Activated CD8-positive, alpha-beta memory T cell treated with anti-CD3 and anti-CD28 coated beads, Interleukin-2, amount 50 U/mL, for 4 hours (primary cell): Measurements from ENCODE around the gene DRC7.
"Not testable (repeated sequence)": the region's sequence is repeated elsewhere in the genome, so short reads cannot be mapped to it uniquely, and the experiment has no call there.

Source experiments
- DNase-seq: peaks from one replicate; pipeline ENCODE4 v3.0.0-alpha.2; 2020

Gene DRC7

DNA sequence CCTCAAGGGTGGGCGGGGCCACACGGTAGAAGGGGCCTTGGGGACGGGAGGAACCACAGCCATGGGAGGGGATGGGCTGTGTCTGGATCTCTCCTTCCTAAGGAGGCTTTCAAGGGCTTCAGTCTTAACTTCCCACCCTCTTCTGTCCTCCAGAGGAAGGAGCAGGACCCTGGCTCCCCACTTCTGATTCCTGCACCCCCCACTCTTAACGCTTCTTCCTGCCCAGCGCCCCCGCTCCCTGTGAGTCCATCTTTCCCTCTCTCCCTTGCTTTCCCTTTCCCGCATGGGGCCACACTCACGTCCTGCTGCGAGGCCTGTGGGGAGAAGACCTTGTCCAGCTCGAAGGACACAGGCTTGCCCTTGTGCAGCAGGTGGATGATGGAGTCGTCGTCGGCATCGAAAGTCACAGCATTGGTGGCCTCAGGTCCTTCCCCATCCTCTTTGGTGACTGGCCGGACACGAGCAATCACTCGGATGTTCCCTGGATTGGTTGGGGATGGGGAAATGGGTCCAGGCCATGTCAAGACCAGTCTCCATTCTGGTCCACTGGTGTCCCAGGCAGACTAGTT is 70.6 kb downstream of the DRC7 start:
- no peak for DNase-seq

GRCh38 chr16:57766714-57767348 is 72.2 kb downstream of the DRC7 start:
- DNase-seq, result no peak

DNA sequence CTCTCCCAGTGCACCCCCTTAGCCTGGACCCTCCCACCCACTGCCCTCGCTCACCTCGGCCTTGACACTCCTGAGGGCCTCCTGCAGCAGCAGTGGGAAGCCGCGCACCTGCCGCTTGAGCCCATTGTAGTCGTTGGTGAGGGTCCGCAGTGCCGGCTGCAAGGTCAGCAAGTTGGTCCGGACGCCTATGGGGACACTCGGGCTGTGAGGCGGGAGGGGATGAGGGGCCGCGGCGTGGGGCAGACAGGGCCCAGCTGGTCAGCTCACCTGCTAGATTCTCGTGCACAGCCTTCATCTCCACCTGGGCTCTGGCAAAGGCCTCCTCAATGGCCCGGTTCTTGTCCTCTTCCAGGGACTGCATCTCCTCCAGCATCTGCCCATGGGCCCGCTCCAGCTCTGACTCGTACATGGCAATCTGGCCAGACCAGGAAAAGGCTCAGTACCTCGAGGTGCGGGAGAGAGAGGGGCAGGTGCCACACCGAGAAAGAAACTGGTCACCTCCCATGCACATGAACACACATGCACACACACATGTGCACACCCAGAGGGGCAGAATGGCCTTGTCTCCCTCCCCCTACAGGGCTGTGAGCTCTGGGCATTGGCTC is 75.0 kb downstream of the DRC7 start:
- no peak for DNase-seq

DNA sequence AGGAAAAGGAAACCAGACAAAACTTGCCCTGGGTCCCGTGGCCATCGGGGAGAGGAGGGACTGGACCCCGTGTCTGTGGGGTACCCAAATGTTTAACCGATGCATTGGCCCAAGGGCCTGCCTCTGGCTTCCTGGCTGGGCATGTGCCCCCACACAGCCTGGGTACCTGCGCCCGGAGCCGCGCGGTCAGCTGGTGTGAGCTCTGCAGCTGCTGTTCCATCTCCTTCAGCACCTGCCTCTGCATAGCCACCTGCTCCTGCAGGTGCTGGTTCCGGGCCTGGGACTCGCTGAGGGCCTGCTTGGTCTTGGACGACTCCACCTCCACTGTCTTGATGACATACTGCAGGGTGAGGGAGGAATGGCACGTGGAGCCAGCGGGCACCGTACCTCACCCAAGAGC is 75.8 kb downstream of the DRC7 start:
- DNase-seq, result no peak

GRCh38 chr16:57771141-57771785 is 76.7 kb downstream of the DRC7 start:
- DNase-seq, result no peak

GRCh38 chr16:57773019-57773418 is 78.4 kb downstream of the DRC7 start:
- DNase-seq, result no peak

GRCh38 chr16:57773655-57774295 is 79.2 kb downstream of the DRC7 start:
- no peak for DNase-seq

DNA sequence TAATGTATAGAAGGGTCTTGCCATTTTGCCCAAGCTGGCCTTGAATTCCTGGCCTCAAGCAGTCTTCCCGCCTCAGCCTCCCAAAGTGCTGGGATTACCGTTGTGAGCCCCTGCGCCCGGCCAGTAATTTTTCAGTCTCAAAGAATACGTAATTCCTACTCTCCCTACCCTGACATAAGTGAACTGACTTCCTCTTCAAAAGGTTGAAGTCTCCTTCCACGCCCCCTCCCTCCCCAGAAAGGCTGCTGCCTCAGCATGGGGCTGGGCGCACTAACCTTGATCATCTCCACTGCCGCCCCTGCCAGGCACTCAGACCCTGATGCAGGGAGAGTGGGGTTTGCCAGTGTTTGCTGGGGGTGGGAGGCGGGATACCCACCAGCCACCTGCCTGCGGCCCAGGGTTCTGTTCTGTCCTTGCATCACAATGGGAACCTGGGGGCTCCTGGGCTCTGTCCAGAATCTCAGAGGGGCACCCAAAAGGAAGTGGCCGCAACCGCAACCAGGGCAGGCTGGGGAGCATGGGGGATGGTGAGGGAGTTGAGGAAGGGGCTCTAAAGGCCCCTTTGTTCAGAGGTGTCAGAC is 80.2 kb downstream of the DRC7 start:
- DNase-seq, result no peak

DNA sequence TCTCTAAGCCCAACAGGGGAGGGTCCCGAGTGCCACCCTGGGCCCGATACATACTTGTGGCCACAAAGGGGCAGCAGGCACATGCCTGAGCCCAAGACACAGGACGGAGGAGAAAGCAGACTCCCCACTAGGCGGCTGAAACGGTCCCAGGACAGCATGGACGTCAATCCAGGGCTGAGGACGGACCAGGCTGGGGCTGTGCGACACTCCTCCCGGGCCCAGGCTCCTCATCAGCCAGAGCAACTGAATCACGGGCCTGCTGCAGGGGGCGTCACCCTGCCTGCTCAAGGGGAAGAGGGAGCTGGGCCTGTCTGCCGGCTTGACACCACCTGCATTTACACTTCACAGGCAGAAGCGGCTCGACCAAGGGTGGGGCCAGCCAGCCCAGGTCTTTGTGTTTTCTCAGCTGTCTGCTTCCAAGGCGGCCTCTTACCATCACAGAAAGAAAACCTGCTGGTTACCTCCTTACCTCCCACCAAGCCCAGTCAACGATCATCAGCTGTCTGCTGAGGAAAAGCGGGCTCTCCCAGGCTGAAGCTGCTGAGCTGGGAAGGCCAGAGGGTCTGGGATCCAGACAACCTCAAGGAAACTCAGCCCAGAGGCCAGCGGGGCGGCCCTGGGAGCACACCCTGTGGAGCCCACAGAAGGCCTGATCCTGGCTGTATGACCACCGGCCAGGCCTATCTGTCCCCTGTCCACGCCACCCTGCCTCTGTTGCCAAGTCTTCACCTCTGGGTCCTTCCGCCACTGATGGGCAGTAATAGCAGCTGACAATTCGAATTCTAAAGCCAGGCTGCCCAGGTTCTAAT is 81.3 kb downstream of the DRC7 start:
- DNase-seq, result no peak

DNA sequence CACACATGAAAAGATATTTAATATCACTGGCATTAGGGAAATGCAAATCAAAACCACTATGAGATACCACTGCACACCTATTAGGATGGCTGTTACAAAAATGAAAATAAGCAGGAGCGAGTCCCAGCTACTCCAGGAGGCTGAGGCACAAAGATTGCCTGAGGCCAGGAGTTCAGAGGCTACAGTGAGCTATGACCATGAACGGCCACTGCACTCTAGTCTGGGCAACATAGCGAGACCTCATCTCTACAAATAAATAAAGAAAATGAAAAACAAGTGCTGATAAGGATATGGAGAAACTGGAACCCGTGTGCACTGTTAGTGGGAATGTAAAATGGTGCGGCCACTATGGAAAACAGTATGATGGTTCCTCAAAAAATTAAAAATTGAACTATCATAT is 84.1 kb downstream of the DRC7 start:
- no peak for DNase-seq

GRCh38 chr16:57779836-57780235 is 85.2 kb downstream of the DRC7 start:
- DNase-seq, result not testable (repeated sequence)

- no peak for DNase-seq
These were observed 86.7 kb downstream of the DRC7 start for GRCh38 chr16:57781349-57781740.
